ENCODE data around the gene SIGLECL1. TPM values are rescaled to one million over a fixed set of nuclear protein-coding genes. Genes with fewer than 3 reads are reported as not detected.

Gene SIGLECL1
- total RNA-seq, 1 experiment from 2014 or later: not detected

GRCh38 chr19:51219971-51220370 lies 30.9 kb upstream of the SIGLECL1 start:
- no peak overlapping the region for H3K4me3 Mint-ChIP-seq
- no peak for TF ChIP-seq IRF1 (CRISPR knock-in tag; IDR thresholded peaks at IDR 0.05)
- no peak for TF ChIP-seq TEAD1 (CRISPR knock-in tag; IDR thresholded peaks at IDR 0.05)
- no peak for TF ChIP-seq ZNF219 (CRISPR knock-in tag; IDR thresholded peaks at IDR 0.05; ENCODE audit: borderline replicate concordance)
- no peak for TF ChIP-seq AFF4 (CRISPR knock-in tag; IDR thresholded peaks at IDR 0.05; ENCODE audit: borderline replicate concordance)
- TF ChIP-seq SP1 (CRISPR knock-in tag; conservative IDR thresholded peaks at IDR 0.05): no peak
- TF ChIP-seq ATF3 (CRISPR knock-in tag; conservative IDR thresholded peaks at IDR 0.05): no peak
- TF ChIP-seq FOXK1 (CRISPR knock-in tag; IDR thresholded peaks at IDR 0.05): no peak
- no peak for TF ChIP-seq TEAD4 (CRISPR knock-in tag; IDR thresholded peaks at IDR 0.05)
- no peak for TF ChIP-seq ELF4 (CRISPR knock-in tag; IDR thresholded peaks at IDR 0.05; ENCODE audit: low read depth)
- no peak for TF ChIP-seq JAZF1 (CRISPR knock-in tag; IDR thresholded peaks at IDR 0.05)
- TF ChIP-seq CTCF (IDR thresholded peaks at IDR 0.05): no peak
- H3K9me3 Mint-ChIP-seq: peaks cover 34% of the 10 kb centered on the region
- H3K27me3 Mint-ChIP-seq (ENCODE audit: low read depth): peaks cover 42% of the 10 kb centered on the region
- H3K27ac Mint-ChIP-seq: no peak overlapping the region
- POLR2A ChIA-PET: no interaction called here
- H3K36me3 Mint-ChIP-seq: peaks cover under 1% of the 10 kb centered on the region; the same call in 1 of the 2 replicates
- no peak for ATAC-seq
- no peaks in the 10 kb centered on the region for H3K4me1 Mint-ChIP-seq
- CTCF ChIA-PET: no interaction called here
- no peak for DNase-seq (ENCODE audit: low spot score)

- ChIA-PET POLR2A (no interaction called here), CTCF (no interaction called here)
- H3K27me3 Mint-ChIP-seq (ENCODE audit: low read depth): peaks cover 50% of the 10 kb centered on the region
Measured at GRCh38 chr19:51220996-51221395, 29.9 kb upstream of the SIGLECL1 start.

More at GRCh38 chr19:51220996-51221395, 29.9 kb upstream of the SIGLECL1 start:
- no peak overlapping the region for H3K27ac Mint-ChIP-seq
- peaks cover 24% of the 10 kb centered on the region for H3K9me3 Mint-ChIP-seq
- TF ChIP-seq PRDM15 (CRISPR knock-in tag; IDR thresholded peaks at IDR 0.05) (no peak), ZNF281 (CRISPR knock-in tag; IDR thresholded peaks at IDR 0.05) (no peak), MXD4 (CRISPR knock-in tag; IDR thresholded peaks at IDR 0.05; ENCODE audit: borderline replicate concordance) (no peak), ZNF263 (CRISPR knock-in tag; IDR thresholded peaks at IDR 0.05; ENCODE audit: low read depth) (no peak), HMGXB4 (CRISPR knock-in tag; IDR thresholded peaks at IDR 0.05) (no peak), CREM (CRISPR knock-in tag; IDR thresholded peaks at IDR 0.05) (no peak)
- H3K4me1 Mint-ChIP-seq: no peaks in the 10 kb centered on the region
- ATAC-seq (no peak), DNase-seq (ENCODE audit: low spot score) (no peak)
- H3K36me3 Mint-ChIP-seq: no peaks in the 10 kb centered on the region
- no peak overlapping the region for H3K4me3 Mint-ChIP-seq

Data from WTC11 (cell line).